NB4 (cell line): ENCODE results near the gene CYP11A1.

Experiments used
- CTCF ChIP-seq: IDR thresholded peaks from one replicate; pipeline ENCODE4 v1.5.1; 2012; ENCODE audit warnings: low read depth, low read length
- MAX ChIP-seq: IDR thresholded peaks from 2 replicates; pipeline ENCODE4 v1.6.1; 2011; ENCODE audit warnings: low read depth, low read length
- POLR2A ChIP-seq: IDR thresholded peaks from 2 replicates; pipeline ENCODE4 v1.6.1; 2011; ENCODE audit warnings: mild to moderate bottlenecking; ENCODE audit not compliant: insufficient read length; ENCODE audit errors: extremely low read depth

DNA sequence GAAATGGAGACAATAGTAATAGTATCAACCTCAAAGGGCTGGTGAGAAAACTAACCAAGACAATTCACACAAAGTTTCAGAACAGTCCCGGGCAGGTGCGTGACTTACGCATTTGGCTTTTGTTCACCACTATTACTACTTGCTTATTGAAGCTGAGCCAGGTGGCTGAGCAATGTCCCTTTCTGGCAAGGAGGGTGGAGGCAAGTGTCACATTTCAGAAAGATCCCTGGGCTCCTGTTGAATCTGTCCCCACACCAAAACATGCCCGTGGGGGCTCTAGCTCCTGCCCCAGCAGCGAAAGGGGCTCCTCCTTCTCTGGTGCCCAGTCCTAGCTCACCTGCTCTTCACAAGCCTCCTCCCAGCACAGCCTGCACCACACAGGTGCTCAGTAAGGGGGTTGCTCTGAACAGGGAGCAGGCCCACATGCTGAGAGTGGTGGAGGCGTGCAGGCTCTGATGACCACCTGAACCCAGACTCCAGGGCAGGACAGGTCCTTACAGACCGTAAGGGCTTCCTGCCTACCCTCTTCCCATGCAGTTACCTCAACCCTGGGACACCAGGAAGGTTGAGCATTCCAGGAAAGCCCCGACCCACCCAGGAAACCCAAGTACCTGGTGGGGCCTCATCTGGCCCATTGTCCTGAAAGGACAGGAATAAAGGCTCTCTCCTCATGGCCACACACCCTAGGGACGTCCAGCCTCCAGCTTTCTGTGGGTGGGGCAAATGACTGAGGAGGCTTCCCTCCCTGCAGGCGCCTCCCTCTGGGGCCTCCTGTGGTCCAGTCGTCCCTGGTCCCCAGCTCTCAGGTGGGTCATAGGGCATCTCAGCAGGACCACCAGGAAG is 33.7 kb upstream of the CYP11A1 start:
- no peak for TF ChIP-seq CTCF
- no peak for TF ChIP-seq MAX
- TF ChIP-seq POLR2A: no peak
